ENCODE data around the gene NDC80.
"Not testable (repeated sequence)": the region's sequence is repeated elsewhere in the genome, so short reads cannot be mapped to it uniquely, and the experiment has no call there.

Gene NDC80

GRCh38 chr18:2571200-2572170 lies at the start of gene NDC80, which contains the start of gene METTL4:
TSS of gene NDC80 (plus strand) at chr18:2571557. CDS start at chr18:2572986, 1,429 bp downstream.
TSS of gene METTL4 (minus strand) at chr18:2571505. CDS start at chr18:2567216, 4,289 bp downstream.
- DNase-seq (ENCODE audit: low read depth in 2 of 2, low spot score in 1 of 2), result peak; percentile 67 to 75

GRCh38 chr18:2522112-2522511 lies 49.2 kb upstream of the NDC80 start:
- no peak for DNase-seq (ENCODE audit: low read depth in 2 of 2, low spot score in 1 of 2)

- not testable (repeated sequence) for DNase-seq (ENCODE audit: low read depth in 2 of 2, low spot score in 1 of 2)
Observed at GRCh38 chr18:2524794-2525198, 46.6 kb upstream of the NDC80 start.

GRCh38 chr18:2526329-2526728 lies 45.0 kb upstream of the NDC80 start:
- DNase-seq (ENCODE audit: low read depth in 2 of 2, low spot score in 1 of 2), result no peak

- no peak for DNase-seq (ENCODE audit: low read depth in 2 of 2, low spot score in 1 of 2)
Observed at GRCh38 chr18:2529154-2529553, 42.2 kb upstream of the NDC80 start.

- no peak for DNase-seq (ENCODE audit: low read depth in 2 of 2, low spot score in 1 of 2)
Observed at GRCh38 chr18:2531751-2532150, 39.6 kb upstream of the NDC80 start.

GRCh38 chr18:2532797-2533196 lies 38.6 kb upstream of the NDC80 start:
- no peak for DNase-seq (ENCODE audit: low read depth in 2 of 2, low spot score in 1 of 2)

GRCh38 chr18:2534906-2535305 lies 36.5 kb upstream of the NDC80 start:
- DNase-seq (ENCODE audit: low read depth in 2 of 2, low spot score in 1 of 2), result no peak

- no peak for DNase-seq (ENCODE audit: low read depth in 2 of 2, low spot score in 1 of 2)
Observed at GRCh38 chr18:2535419-2535910, 35.9 kb upstream of the NDC80 start.

- DNase-seq (ENCODE audit: low read depth in 2 of 2, low spot score in 1 of 2), result no peak
Observed at GRCh38 chr18:2536063-2536462, 35.3 kb upstream of the NDC80 start.

- no peak for DNase-seq (ENCODE audit: low read depth in 2 of 2, low spot score in 1 of 2)
Observed at GRCh38 chr18:2536493-2536892, 34.9 kb upstream of the NDC80 start.

GRCh38 chr18:2537296-2537695 lies 34.1 kb upstream of the NDC80 start:
- DNase-seq (ENCODE audit: low read depth in 2 of 2, low spot score in 1 of 2), result no peak

- no peak for DNase-seq (ENCODE audit: low read depth in 2 of 2, low spot score in 1 of 2)
Observed at GRCh38 chr18:2538236-2538635, 33.1 kb upstream of the NDC80 start.

- no peak for DNase-seq (ENCODE audit: low read depth in 2 of 2, low spot score in 1 of 2)
Observed at GRCh38 chr18:2538844-2539243, 32.5 kb upstream of the NDC80 start.

GRCh38 chr18:2540575-2540974 lies 30.8 kb upstream of the NDC80 start:
- no peak for DNase-seq (ENCODE audit: low read depth in 2 of 2, low spot score in 1 of 2)

- DNase-seq (ENCODE audit: low read depth in 2 of 2, low spot score in 1 of 2), result not testable (repeated sequence)
Observed at GRCh38 chr18:2541925-2542563, 29.3 kb upstream of the NDC80 start.

- DNase-seq (ENCODE audit: low read depth in 2 of 2, low spot score in 1 of 2), result no peak
Observed at GRCh38 chr18:2545155-2545554, 26.2 kb upstream of the NDC80 start.

GRCh38 chr18:2547477-2548087 lies 23.8 kb upstream of the NDC80 start:
- DNase-seq (ENCODE audit: low read depth in 2 of 2, low spot score in 1 of 2), result no peak

GRCh38 chr18:2549462-2549861 lies 21.9 kb upstream of the NDC80 start:
- no peak for DNase-seq (ENCODE audit: low read depth in 2 of 2, low spot score in 1 of 2)

- DNase-seq (ENCODE audit: low read depth in 2 of 2, low spot score in 1 of 2), result no peak
Observed at GRCh38 chr18:2551425-2551824, 19.9 kb upstream of the NDC80 start.

- no peak for DNase-seq (ENCODE audit: low read depth in 2 of 2, low spot score in 1 of 2)
Observed at GRCh38 chr18:2554696-2555095, 16.7 kb upstream of the NDC80 start.

- DNase-seq (ENCODE audit: low read depth in 2 of 2, low spot score in 1 of 2), result no peak
Observed at GRCh38 chr18:2555895-2556294, 15.5 kb upstream of the NDC80 start.

Data from stimulated activated CD8-positive, alpha-beta memory T cell treated with anti-CD3 and anti-CD28 coated beads, Interleukin-4, amount 100 ng/mL, for 1 hour (primary cell).